ENCODE measurements around the gene CIAO3. TPM values are rescaled to one million over a fixed set of nuclear protein-coding genes. Genes with fewer than 3 reads are reported as not detected.
"Not testable (repeated sequence)": the region's sequence is repeated elsewhere in the genome, so short reads cannot be mapped to it uniquely, and the experiment has no call there.

CIAO3 gene
- total RNA-seq, 1 donor from 2014 or later: 21.7 TPM

DNA sequence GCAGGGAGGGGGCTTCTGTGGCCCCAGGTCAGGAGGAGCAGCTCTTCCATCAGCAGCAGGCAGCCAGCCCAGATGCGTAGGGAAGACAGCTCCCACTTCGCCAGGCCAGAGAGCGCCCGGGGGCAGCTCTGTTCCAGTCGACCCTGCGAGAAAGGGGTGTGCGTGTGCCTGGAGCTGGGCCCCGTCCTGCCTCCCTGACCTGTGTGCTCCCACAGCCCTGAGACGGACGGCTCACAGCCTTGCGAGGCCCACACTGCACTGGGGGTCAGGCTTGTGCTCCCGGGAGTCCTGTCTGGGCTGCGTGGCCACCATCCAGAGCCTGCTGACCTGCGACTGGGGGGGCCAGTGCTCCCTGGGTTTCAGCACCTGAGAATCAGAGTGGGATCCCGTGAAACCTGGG lies 19.3 kb upstream of the CIAO3 start:
- DNase-seq (ENCODE audit: low read depth): no peak

DNA sequence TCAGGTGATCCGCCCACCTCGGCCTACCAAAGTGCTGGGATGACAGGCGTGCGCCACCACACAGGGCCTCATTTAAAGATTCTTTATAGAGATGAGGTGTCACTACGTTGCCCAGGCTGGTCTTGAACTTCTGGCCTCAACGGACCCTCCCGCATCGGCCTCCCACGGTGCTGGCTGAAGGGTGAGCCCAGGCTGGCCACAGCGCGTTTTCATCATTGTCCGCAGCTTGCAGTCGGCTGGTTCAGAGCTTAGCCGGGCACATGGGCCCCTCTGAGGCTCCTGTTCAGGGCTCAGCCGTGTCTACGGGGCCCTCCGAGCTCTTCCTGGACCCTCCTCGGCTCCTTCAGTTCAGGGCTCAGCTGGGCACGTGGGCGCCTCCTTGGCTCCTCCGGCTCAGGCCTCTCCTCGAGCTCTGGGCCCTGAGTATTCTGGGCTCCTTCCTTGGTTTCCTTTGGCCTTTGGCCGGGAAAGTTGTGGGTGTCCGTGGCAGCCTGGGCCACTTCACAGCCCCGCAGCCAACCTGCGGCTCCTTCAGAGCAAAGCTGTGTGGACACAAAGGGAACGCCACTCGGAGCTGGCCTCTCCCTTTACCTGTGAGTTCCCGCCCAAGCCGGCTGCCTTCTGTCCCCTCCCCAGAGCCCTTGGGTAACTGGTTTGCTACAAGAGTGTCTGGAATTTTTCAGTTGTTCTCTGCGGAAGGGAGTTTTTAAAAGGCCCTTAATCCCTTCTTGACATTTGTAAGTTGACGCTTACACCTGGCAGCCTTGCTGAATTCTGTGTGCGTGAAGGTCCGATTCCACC lies 18.5 kb upstream of the CIAO3 start:
- no peak for DNase-seq (ENCODE audit: low read depth)

DNA sequence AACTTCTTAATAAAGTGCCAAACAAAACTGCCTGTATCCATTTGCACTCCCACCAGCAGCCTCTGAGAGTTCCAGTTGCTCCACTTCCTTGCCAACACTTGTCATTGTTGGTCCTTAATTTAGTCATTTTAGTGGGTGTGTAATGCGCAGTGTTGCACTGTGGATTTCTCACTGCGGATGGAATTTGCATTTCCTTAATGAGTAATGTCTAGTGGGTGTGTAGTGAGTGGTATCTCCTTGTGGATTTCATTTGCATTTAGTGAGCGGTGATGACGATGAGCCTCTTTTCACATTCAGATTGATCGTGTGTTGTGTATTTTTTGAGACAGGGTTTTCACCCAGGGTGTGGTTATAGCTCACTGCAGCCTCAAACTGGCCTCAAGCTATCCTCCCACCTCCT lies 15.6 kb upstream of the CIAO3 start:
- DNase-seq (ENCODE audit: low read depth): no peak

DNA sequence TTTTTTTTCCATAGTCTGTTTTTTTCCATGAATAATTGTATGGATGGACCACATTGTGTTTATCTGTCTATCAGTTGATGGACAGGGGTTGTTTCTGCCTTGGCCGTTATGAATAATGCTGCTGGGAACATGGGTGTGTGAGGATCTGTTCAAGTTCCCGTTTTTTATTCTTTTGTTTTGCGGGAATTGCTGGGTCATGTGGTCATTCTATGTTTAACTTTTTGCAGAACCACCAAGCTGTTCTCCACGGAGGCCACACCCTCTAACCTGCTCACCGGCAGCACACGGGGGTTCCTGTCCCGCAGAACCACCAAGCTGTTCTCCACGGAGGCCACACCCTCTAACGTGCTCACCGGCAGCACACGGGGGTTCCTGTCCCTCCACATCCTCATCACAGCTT lies 13.9 kb upstream of the CIAO3 start:
- DNase-seq (ENCODE audit: low read depth): no peak

DNA sequence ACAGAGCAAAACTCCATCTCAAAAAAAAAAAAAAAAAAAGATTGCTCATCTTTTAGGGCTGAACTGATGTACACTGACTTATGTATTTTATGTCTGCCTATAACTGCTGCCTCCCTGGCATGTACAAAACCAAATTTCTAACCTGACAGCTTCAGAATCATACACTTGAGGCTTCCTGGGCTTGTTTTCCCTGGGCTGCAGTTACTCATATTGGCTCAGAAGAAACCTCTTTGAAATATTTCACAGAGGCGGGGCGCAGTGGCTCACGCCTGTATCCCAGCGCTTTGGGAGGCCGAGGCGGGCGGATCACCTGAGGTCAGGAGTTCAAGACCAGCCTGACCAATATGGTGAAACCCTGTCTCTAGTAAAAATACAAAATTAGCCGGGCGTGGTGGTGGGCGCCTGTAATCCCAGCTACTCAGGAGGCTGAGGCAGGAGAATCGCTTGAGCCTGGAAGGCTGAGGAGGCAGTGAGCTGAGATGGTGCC lies 13.4 kb upstream of the CIAO3 start:
- not testable (repeated sequence) for DNase-seq (ENCODE audit: low read depth)

DNA sequence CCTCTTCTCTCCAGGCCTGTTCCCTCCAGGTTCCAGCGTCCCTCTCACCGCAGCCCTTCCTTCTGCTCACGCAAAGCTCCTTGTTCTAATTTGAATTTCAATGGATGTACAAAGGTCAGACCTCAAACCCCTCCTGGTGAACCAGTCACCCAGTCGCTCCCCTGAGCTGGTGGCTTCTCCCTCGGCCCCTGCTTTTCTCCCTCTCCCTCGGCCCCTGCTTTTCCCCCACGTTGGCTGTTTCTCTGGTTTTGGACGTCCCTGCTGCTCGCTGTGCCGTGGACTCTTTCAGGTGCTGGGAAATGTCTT lies 11.2 kb upstream of the CIAO3 start:
- no peak for DNase-seq (ENCODE audit: low read depth)

DNA sequence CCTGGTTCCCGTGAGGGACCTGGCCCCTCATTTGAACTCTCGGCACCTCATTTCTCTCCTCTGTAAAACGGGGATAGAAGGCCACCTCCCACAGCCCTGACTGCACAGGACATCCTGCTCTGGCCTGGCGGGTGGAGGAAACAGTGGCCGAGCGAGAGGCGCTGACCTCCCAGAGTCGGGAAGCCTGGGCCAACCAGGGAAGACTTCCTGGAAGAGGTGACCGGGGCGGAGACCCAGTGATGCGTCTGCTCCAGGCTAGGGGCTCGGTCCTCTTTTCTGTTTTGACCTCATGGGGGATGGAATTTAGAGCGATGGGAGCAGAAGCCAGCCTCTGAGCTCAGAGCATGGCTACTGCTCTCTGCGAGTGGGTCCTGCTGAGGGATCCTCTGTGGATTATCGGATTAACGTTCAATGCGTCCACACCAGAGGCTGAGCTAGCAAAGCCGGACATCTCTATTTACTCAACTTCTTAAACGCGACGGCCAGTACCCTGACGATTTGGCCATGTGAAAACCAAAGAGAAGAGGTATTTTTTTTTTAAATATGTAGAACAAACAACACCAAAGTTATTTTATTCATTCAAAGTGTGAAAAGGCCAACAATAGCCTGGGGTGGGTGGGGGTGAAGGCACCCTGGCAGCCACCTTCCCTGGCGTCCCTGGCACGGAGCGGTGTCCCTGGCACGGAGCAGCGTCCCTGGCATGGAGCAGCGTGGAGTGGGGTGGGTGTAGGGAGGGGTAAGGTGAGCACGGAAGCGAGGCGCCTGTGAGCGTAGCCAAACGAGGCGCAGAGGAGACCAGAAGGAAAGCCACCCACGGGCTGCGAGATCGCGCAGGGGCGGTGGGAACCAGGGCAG lies 10.6 kb upstream of the CIAO3 start:
- DNase-seq (ENCODE audit: low read depth): no peak

DNA sequence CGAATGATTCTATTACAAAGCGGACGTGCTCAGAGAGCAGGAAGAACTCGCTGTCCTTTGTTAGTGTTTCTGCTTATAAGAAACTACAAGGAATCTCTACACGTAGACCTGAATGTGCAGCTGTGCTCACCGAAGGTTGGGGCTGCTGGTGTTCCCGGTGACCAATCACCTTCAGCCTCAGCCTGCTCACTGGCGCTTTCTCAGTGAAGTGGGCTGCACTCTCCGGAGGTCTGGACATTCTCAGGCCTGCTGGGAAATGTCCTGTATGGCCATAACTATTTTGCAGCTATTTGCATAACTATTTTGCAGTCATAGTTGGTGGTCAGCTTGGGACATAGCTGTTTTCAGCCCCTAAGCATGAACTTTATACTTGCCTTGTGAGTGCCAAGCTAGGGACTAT lies 9.7 kb upstream of the CIAO3 start:
- DNase-seq (ENCODE audit: low read depth): peak; percentile 20

DNA sequence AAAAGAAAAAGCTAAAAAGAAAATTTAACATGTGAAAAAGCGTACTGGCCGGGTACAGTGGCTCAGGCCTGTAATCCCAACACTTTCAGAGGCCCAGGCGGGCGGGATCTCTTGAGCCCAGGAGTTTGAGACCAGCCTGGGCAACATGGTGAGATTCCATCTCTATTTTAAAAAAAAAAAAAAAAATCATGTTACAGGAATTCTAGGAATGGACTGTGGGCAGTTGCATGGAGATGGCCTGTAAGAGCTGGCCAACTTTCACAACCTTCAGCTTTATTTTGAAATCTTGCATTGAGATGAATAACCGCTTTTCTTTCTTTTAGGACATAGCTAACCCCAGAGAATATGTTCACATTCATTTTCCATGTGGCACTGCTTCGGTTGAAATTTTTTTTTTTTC lies 8.2 kb upstream of the CIAO3 start:
- peak; percentile 57 for DNase-seq (ENCODE audit: low read depth)

DNA sequence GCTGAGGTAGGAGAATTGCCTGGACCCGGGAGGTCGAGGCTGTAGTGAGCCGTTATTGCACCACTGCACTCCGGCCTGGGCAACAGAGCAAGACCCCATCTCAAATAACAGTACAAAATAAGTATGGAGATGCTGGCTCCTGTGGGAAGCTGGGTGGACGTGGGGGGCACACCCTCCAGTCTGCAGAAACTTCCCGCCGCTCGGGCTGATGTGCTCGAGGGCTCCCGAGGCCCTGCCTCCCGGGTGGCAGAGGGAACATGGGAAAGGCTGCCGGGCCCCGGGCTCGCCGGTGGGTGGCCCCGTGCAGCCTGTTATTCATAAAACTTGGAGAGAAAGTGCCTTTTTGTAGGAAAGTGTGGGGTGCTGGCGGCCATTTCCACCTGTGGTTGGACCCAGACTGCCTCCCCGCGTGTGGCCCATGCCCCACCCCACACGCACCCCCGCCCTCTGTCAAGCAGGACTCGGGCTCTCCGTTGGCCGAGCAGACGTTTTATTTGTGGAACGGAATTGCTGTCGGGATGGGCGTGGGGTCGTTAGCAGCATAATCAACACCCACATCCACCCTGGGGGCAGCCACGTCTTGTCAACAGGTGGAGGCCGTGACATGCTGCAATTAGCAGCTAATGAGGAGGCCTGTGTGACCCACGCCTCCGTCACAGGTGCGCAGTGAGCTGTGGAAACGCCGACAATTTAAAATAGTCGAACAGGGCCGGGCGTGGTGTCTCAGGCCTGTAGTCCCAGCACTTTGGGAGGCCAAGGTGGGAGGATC lies 7.4 kb upstream of the CIAO3 start:
- no peak for DNase-seq (ENCODE audit: low read depth)

DNA sequence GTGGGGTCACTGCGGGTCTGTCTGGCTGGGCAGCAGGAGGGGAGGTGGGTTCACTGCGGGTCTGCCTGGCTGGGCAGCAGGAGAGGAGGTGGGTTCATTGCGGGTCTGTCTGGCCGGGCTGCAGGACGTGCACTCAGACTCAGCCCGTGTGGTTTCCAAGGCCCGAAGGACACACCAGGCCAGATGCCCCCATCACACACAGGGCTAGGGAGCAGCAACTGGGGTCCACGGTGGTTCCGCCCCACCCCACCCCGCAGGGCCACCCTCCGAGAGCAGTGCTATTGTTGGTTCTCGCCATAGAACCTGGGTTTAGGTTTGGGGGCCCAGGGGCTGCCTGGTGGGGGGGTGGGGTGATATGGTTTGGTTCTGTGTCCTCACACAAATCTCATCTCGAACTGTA lies 5.8 kb upstream of the CIAO3 start:
- no peak for DNase-seq (ENCODE audit: low read depth)

DNA sequence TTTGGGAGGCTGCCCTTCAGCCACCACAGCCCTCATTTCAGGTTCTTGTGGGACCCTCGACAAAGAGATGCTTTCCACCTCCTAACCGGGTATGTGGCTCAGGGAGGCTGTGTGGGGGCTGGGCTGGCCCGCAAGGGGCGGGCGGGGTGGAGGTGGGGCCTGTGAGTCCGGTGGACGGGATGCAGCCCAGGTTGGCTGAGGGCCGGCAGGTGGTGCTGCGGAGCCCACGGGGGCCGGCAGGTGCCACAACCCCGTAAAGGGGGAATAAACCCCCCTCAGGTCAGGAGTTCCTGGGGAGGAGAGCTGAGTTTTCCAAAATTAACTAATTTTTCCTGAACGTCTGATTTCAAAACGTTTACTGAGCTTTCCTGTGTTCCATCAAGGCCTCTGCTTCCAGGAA lies 4.9 kb upstream of the CIAO3 start:
- no peak for DNase-seq (ENCODE audit: low read depth)

DNA sequence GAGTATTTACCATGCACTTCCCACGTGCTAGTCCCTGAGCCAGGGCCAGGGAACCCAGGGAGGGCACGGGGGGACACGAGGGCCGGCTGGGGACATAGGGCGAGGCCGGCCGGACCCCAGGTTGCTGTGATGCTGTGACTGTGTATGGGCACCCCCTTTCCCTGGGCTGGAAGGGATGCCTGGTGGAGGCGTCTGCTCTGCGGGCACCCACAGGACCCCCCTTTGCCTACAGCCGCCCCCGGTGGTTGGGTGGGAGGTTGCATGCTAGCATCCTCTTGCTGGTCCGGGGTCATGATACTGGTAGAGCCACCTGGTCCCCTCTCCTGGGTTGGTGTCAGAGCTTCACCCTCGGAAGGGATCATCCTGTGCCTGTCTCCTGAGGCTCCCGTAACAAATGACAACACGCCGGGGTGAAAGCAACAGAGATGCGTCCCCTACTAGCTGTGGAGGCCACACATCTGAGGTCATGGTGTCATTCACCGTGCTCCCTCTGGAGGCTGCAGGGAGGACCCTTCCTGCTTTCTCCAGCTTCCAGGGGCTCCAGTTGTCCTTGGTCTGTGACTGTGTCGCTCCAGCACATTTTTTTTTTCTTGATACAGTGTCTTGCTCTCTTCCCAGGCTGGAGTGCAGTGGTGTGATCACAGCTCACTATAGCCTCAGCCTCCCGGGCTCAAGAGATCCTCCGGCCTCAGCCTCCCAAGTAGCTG lies 3.1 kb upstream of the CIAO3 start:
- DNase-seq (ENCODE audit: low read depth): no peak

DNA sequence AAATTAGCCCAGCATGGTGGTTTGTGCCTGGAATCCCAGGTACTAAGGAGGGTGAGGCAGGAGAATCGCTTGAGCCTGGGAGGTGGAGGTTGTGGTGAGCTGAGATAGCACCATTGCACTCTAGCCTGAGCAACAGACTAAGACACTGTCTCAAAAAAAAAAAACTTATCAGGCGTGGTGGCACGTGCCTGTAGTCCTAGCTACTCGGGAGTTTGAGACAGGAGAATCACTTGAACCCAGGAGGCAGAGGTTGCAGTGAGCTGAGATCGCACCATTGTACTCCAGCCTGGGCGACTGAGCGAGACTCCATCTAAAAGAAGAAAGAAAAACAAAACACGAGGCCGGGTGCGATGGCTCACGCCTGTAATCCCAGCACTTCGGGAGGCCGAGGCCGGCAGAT lies 2.1 kb upstream of the CIAO3 start:
- DNase-seq (ENCODE audit: low read depth): not testable (repeated sequence)

DNA sequence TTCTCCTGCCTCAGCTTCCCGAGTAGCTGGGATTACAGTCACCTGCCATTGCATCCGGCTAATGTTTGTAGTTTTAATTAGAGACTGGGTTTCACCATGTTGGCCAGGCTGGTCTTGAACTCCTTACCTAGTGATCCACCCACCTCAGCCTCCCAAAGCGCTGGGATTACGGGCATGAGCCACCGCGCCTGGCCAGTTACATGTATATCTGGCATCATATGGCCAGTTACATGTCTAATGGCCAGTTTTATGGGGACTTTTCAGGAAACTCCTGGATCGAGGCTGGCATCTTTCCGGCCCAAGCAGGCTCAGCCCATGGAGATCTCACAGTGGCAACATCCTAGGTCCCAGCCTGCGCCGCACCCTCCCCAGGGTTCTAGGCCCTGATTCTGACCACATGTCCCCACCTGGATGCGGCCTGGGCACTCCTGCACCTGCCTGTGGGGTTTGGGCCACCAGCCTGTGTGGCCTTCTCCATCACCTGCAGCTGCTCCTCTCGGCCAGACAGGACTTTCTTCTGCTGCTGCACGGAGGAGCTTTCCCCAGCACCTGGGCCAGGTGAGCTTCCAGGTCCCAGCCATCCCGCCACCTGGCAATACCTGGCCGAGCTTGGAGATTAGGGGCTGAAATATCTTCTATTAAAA lies 1.3 kb upstream of the CIAO3 start:
- DNase-seq (ENCODE audit: low read depth): no peak

DNA sequence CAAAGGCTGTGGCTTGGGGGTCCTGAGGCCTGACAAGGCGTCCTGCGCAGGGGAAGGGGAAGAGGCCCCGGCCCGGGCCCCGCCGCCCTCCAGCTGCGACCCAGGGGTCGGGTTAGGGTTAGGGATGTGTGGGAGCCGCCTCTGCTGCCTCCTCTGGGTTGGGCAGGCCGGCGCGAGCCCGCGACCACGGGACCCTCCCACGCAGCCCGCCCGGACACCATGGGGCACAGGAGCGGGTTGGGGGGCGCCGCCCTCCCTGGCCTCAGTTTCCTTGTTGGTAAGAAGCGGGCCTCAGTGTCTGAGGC lies 386 bp downstream of the CIAO3 start:
- DNase-seq (ENCODE audit: low read depth): no peak

DNA sequence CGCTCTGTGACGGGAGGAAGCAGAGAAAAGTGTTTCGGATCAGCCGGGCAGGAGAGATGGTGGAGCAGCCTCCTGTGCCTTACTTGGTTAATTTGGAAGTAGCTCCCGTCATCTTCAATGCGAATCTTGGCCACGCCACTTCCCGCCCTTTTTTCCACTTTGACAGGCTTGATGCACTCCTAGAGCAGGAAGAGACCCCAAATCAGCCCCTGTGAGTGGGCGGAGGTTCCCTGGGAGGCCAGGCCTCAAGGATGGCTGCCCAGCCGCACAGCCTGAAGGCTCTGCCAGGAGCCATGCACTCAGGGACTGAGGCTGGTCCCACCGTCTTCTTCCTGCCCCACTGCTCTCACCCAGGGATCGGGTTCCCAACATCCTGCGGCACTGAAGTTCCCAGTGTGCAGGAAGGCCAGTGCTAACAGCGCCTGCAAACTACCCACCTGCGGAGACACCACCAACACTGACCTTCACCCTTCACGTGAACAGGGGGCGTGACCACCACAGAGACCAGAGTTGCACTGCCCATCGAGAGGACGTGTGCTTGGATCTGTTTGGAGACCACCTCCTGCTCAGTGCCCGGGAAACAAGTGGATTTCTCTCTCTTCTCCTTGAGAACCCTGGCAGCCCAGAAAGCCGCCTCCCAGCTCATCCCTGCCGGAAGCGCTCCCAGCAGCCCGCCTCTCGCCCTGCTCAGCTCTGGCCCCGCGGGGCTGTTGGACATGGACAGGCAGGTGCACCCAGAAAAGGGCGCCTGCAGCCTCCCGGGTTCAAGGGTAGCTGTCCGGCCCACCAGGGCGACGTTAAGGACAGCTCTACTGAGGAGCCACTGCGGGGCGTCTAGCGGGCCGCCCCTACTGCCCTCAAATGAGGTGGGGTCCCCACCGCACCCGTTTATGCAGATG lies 988 bp downstream of the CIAO3 start:
- no peak for DNase-seq (ENCODE audit: low read depth)

DNA sequence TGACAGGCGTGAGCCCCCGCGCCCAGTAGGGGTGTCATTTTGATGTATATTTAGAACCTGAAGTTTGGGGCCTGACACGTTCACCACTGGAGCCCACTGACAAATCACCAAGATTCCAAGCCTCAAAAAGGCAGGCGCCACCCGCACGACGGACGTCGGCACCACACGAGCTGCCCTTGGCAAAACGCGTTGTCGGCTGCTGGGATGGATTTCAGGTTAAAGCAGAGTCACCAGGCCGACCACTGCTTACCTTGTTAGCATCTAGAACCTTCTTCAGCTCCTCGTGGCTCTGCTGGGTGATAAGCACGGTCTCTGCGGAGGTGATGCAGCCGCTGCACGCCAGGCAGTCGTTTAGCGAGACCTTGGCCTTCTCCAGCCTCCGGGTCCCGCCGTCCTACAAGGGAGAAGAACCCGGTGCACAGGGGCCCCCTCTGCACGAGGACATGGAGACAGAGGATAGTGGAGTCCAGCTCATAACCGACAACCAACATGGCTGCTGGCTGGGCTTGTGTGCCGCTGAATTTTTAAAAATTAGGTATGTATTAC lies 3.8 kb downstream of the CIAO3 start:
- DNase-seq (ENCODE audit: low read depth): no peak

DNA sequence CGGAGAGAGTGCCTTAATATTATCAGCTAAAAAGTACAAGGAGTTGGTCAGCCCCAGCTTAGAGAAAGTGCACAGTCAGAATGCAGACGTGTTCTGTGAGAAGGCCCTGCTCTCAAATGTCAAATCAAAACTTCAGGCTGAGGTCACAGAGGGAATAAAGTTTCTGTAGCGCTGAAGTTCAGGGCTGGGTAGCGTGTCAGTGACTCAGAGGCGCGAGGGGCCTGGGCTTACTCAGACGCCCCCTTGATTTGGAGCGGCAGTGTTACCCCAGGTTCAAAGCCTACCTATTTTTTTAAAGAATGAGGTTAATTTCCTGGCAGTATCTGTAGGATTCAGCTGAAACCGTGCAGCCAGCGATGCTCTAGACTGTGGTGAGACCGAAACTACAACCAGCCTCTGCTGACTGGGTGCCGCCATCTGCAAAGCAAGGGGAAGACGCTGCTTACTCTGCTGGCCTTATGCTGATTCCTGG lies 4.8 kb downstream of the CIAO3 start:
- no peak for DNase-seq (ENCODE audit: low read depth)

Data from renal cortical epithelial cell (primary cell).